ENCODE data around the gene SRSF8. TPM values are rescaled to one million over a fixed set of nuclear protein-coding genes. Genes with fewer than 3 reads are reported as not detected.
A peak's percentile ranks its signal among the peaks of the same experiment; 100 is the strongest.

SRSF8 gene
- total and polyA plus RNA-seq, 9 of the 15 experiments (the other 6 are each of a cell fraction or from before 2014, with no cell fraction given), result 18.0 to 53.4 (median 27.9) TPM

- TF ChIP-seq CREB5 (CRISPR knock-in tag; IDR thresholded peaks at IDR 0.05) (no peak), L3MBTL2 (IDR thresholded peaks at IDR 0.05) (peak; percentile 62; the same call in 1 of the 2 replicates), ERF (CRISPR knock-in tag; IDR thresholded peaks at IDR 0.05) (no peak), SAP30 (IDR thresholded peaks at IDR 0.05; ENCODE audit: borderline replicate concordance, insufficient read depth, low read depth, low read length, poor library complexity, severe bottlenecking) (no peak), PML (IDR thresholded peaks at IDR 0.05; ENCODE audit: low read length) (no peak), ILK (tag; IDR thresholded peaks at IDR 0.05; ENCODE audit: borderline replicate concordance, low read depth) (no peak), FOXP1 (CRISPR knock-in tag; IDR thresholded peaks at IDR 0.05) (no peak), ZNF592 (IDR thresholded peaks at IDR 0.05) (no peak), NR3C1 (CRISPR knock-in tag; IDR thresholded peaks at IDR 0.05) (no peak), FOS (IDR thresholded peaks at IDR 0.05; ENCODE audit: extremely low read depth, insufficient read length) (no peak), XRCC4 (IDR thresholded peaks at IDR 0.05; ENCODE audit: extremely low read depth, insufficient read depth, insufficient read length) (no peak), SLC30A9 (CRISPR knock-in tag; IDR thresholded peaks at IDR 0.05) (no peak), PTRF (tag; IDR thresholded peaks at IDR 0.05) (no peak), ZNF354B (CRISPR knock-in tag; IDR thresholded peaks at IDR 0.05) (no peak), HOXB6 (CRISPR knock-in tag; IDR thresholded peaks at IDR 0.05; ENCODE audit: borderline replicate concordance) (no peak), ESRRB (CRISPR knock-in tag; IDR thresholded peaks at IDR 0.05; ENCODE audit: borderline replicate concordance) (no peak), ARID3B (CRISPR knock-in tag; IDR thresholded peaks at IDR 0.05; ENCODE audit: borderline replicate concordance) (no peak), MAX (CRISPR knock-in tag; IDR thresholded peaks at IDR 0.05) (no peak), HDAC2 (IDR thresholded peaks at IDR 0.05) (peak; percentile 51; the same call in 1 of the 2 replicates)
Measured at GRCh38 chr11:95088946-95089619, 22.4 kb downstream of the SRSF8 start (continued).
